HL-60 (cell line): ENCODE results near the gene CKAP5.
A peak's percentile ranks its signal among the peaks of the same experiment; 100 is the strongest.

Experiments used
- DNase-seq, 2 experiments: peaks; one replicate each; pipeline ENCODE4 v3.0.0-alpha.2; 2010 to 2020; ENCODE audit warnings: low read depth in 1 of 2, low spot score in 1 of 2
- H3K27ac ChIP-seq: fragments of 250-450 bp; sonication (Bioruptor Pico); replicated peaks from 2 replicates; pipeline ENCODE4 v1.5.1; 2020; ENCODE audit warnings: mild to moderate bottlenecking, moderate library complexity
- H3K27me3 ChIP-seq: fragments of 250-450 bp; sonication (Bioruptor Pico); 2 replicates; pipeline ENCODE4 v1.5.1; 2021; ENCODE audit warnings: mild to moderate bottlenecking, moderate library complexity; ENCODE audit not compliant: insufficient read depth, poor library complexity, severe bottlenecking
- H3K4me3 ChIP-seq: replicated peaks from 2 replicates; pipeline ENCODE4 v1.5.1; 2011; ENCODE audit warnings: mild to moderate bottlenecking, control low read depth, low read length; ENCODE audit not compliant: insufficient read depth
- CTCF ChIP-seq: IDR thresholded peaks from one replicate; pipeline ENCODE4 v1.5.1; 2011; ENCODE audit warnings: low read length, control low read depth, inconsistent platforms; ENCODE audit not compliant: insufficient read depth
- GABPA ChIP-seq: IDR thresholded peaks from 2 replicates; pipeline ENCODE4 v1.6.1; 2012; ENCODE audit warnings: low read depth
- POLR2AphosphoS5 ChIP-seq: IDR thresholded peaks from 2 replicates; pipeline ENCODE4 v1.6.1; 2012; ENCODE audit warnings: low read depth
- REST ChIP-seq: IDR thresholded peaks from 2 replicates; pipeline ENCODE4 v1.6.1; 2012; ENCODE audit warnings: low read depth; ENCODE audit not compliant: insufficient replicate concordance
- SPI1 ChIP-seq: IDR thresholded peaks from 2 replicates; pipeline ENCODE4 v1.6.1; 2012; ENCODE audit warnings: low read depth, mild to moderate bottlenecking, borderline replicate concordance

The CKAP5 gene

GRCh38 chr11:46701078-46701654, 144.9 kb downstream of the CKAP5 start:
- H3K4me3 ChIP-seq = peak overlapping the region; percentile 89
- peak overlapping the region; percentile 98 for H3K27ac ChIP-seq
- DNase-seq = no peak
- no peaks in the 10 kb centered on the region for H3K27me3 ChIP-seq
- TF ChIP-seq GABPA (no peak), CTCF (no peak), POLR2AphosphoS5 (no peak), SPI1 (no peak), REST (no peak)

GRCh38 chr11:46700241-46701077, 145.6 kb downstream of the CKAP5 start, which contains the start of the genes ARHGAP1 and ZNF408:
Gene ARHGAP1, minus strand, starts transcription at chr11:46700619. Its CDS starts 4,512 bp downstream, at chr11:46696107.
Gene ZNF408, plus strand, starts transcription at chr11:46701031. Its CDS starts 17 bp downstream, at chr11:46701048.
- H3K27me3 ChIP-seq = no peaks in the 10 kb centered on the region
- TF ChIP-seq REST (no peak), POLR2AphosphoS5 (peak; percentile 61), SPI1 (peak; percentile 57), CTCF (no peak), GABPA (peak; percentile 99)
- peak; percentile 97 to 100 for DNase-seq
- H3K27ac ChIP-seq = peak within 1 kb of the TSS; percentile 98
- H3K4me3 ChIP-seq = peak within 1 kb of the TSS; percentile 89

- no peaks in the 10 kb centered on the region for H3K27me3 ChIP-seq
- TF ChIP-seq POLR2AphosphoS5 = no peak
- TF ChIP-seq GABPA = no peak
- no peak for TF ChIP-seq REST
- TF ChIP-seq SPI1 = no peak
- no peak for TF ChIP-seq CTCF
- no peak for DNase-seq
- no peak overlapping the region for H3K27ac ChIP-seq
- no peak overlapping the region for H3K4me3 ChIP-seq
Measured at GRCh38 chr11:46698597-46698996, 147.5 kb downstream of the CKAP5 start.
